ENCODE data around the gene PNMA3.

GRCh38 chrX:153065389-153065788 is 9.1 kb downstream of the PNMA3 start:
- no peak for TF ChIP-seq POLR2A (IDR thresholded peaks at IDR 0.05)
- TF ChIP-seq CTCF (IDR thresholded peaks at IDR 0.05), result no peak
